Spleen (tissue), 11 donors: Measurements from ENCODE around the gene PUSL1. TPM values are rescaled to one million over a fixed set of nuclear protein-coding genes. Genes with fewer than 3 reads are reported as not detected.

ENCODE experiments used
- DNase-seq: peaks from one replicate; pipeline ENCODE4 v3.0.0-alpha.2; 2020
- H3K27ac ChIP-seq, 8 donors: fragments of 200-600 bp; sonication (generic) in 7 of 8; 1 replicate in 4 of 8; 2 replicates in 4 of 8; pipeline versions ENCODE4 v1.5.0 to v1.8.0; 2016 to 2021; ENCODE audit warnings: inconsistent platforms in 4 of 8, mild to moderate bottlenecking in 4 of 8, moderate library complexity in 1 of 8
- H3K27me3 ChIP-seq, 7 donors: fragments of 200-600 bp; sonication (generic) in 6 of 7; replicated peaks in 1 of 7; 1 replicate in 4 of 7; 2 replicates in 3 of 7; pipeline versions ENCODE4 v1.5.0 to v1.8.0; 2016 to 2021; ENCODE audit warnings: inconsistent platforms in 3 of 7, mild to moderate bottlenecking in 1 of 7
- H3K36me3 ChIP-seq, 6 donors: fragments of 200-600 bp; sonication (generic) in 5 of 6; 1 replicate in 4 of 6; 2 replicates in 2 of 6; pipeline versions ENCODE4 v1.5.0 to v1.8.0; 2016 to 2021; ENCODE audit warnings: inconsistent platforms in 2 of 6
- H3K4me1 ChIP-seq, 6 donors: fragments of 200-600 bp; sonication (generic) in 5 of 6; 1 replicate in 3 of 6; 2 replicates in 3 of 6; pipeline versions ENCODE4 v1.5.0 to v1.8.0; 2016 to 2021; ENCODE audit warnings: inconsistent platforms in 3 of 6
- H3K4me3 ChIP-seq, 8 donors: fragments of 200-600 bp; sonication (generic) in 7 of 8; 1 replicate in 4 of 8; 2 replicates in 4 of 8; pipeline versions ENCODE4 v1.5.0 to v1.8.0; 2016 to 2021; ENCODE audit warnings: inconsistent platforms in 4 of 8, mild to moderate bottlenecking in 4 of 8, moderate library complexity in 2 of 8
- H3K9me3 ChIP-seq, 8 donors: fragments of 200-600 bp; sonication (generic) in 7 of 8; 1 replicate in 4 of 8; 2 replicates in 4 of 8; pipeline versions ENCODE4 v1.5.0 to v1.8.0; 2016 to 2021; ENCODE audit warnings: inconsistent platforms in 4 of 8
- CTCF ChIP-seq, 11 experiments: fragments of 200-600 bp in 7 of 11; fragments of 450-650 bp in 4 of 11; sonication (generic) in 4 of 11; IDR thresholded peaks in 8 of 11; conservative IDR thresholded peaks in 3 of 11; 1 replicate in 7 of 11; 2 replicates in 4 of 11; pipeline versions ENCODE4 v1.4.0 to v1.8.0; 2016 to 2021; ENCODE audit warnings: antibody characterized with exemption in 11 of 11, inconsistent platforms in 4 of 11, mild to moderate bottlenecking in 1 of 11
- POLR2A ChIP-seq, 3 donors: fragments of 450-650 bp; IDR thresholded peaks; one replicate each; pipeline ENCODE4 v1.5.1; 2017; ENCODE audit warnings: antibody characterized with exemption in 3 of 3, mild to moderate bottlenecking in 1 of 3
- POLR2AphosphoS5 ChIP-seq, 3 donors: sonication (generic); formaldehyde crosslinking; IDR thresholded peaks; one replicate each; pipeline ENCODE4 v1.5.1; 2017; ENCODE audit warnings: antibody characterized with exemption in 3 of 3
- WGBS, 5 donors: extraction: QIAGEN DNeasy Blood & Tissue Kit in 3 of 5; methylation state at CpG; one replicate each; pipeline versions ENCODE4 v1.1.5 to v1.1.7; 2013 to 2018; 5-methylcytosine and 5-hydroxymethylcytosine counted together
- intact Hi-C: fragments of 100-400 bp; cut with DNase I; formaldehyde crosslinking; loops from one replicate; pipeline ENCODE4 v1.15.0; 2023; ENCODE audit warnings: low total_unique reads
- polyA plus RNA-seq, 3 donors: library from polyadenylated mRNA; stranded (reverse); fragments of 200-250 nt; gene quantifications; one replicate each; pipeline ENCODE4 v1.2.1, GENCODE V29; 2013
- total RNA-seq, 7 donors: library from RNA; depleted of rRNA in 3 of 7; stranded (reverse); fragments of >200 nt in 3 of 7; fragmentation: NEBNext Ultra II Directional in 4 of 7; extraction: Animal tissue kit (Norgen Biotek cat#: 25700) in 4 of 7; gene quantifications; one replicate each; pipeline versions ENCODE4 v1.1.0 to v1.2.1, GENCODE V29; 2016 to 2021
- donor health status: healthy with polysubstance abuse.
- donor health status: DM: no; HTN: no; CAD: no; lungs with moderate emphysema.
- donor health status: DM: no; HTN: no; CAD: no.
- donor health status: Bipolar disorder and iron deficiency.
- donor health status: healthy.
- donor health status: DM: no; HTN: no; CAD: no.
- donor health status: DM: yes; HTN: yes; CAD: no.

PUSL1 gene
- total and polyA plus RNA-seq, 10 donors, result 9.8 to 22.9 (median 12.8) TPM

- no peak overlapping the region for H3K4me3 ChIP-seq
- H3K27me3 ChIP-seq, result peaks cover 0 to 27% (median 0%) of the 10 kb centered on the region in 7 donors
- 24 to 71% (median 57%) methylated on average over 5 to 15 of the region's 15 CpGs for WGBS, 5 donors
- TF ChIP-seq POLR2A (IDR thresholded peaks at IDR 0.05) (no peak), CTCF (IDR thresholded peaks at IDR 0.05 in 8 of 11, conservative IDR thresholded peaks at IDR 0.05 in 3 of 11) (peak; percentile 47 to 81 (median 70)), POLR2AphosphoS5 (IDR thresholded peaks at IDR 0.05) (no peak)
- intact Hi-C loops, result no loop called here
- peaks cover 0 to 33% (median 14%) of the 10 kb centered on the region in 6 donors for H3K4me1 ChIP-seq
- peak; percentile 91 for DNase-seq
- peaks cover 0 to 27% (median 2%) of the 10 kb centered on the region in 6 donors for H3K36me3 ChIP-seq
- H3K27ac ChIP-seq, result no peak overlapping the region
- no peaks in the 10 kb centered on the region for H3K9me3 ChIP-seq
These were observed 18.1 kb upstream of the PUSL1 start for GRCh38 chr1:1290238-1290731.

- no peaks in the 10 kb centered on the region for H3K9me3 ChIP-seq
- peaks cover 0 to 30% (median 13%) of the 10 kb centered on the region in 6 donors for H3K4me1 ChIP-seq
- intact Hi-C loops, result no loop called here
- no peak overlapping the region for H3K27ac ChIP-seq
- H3K36me3 ChIP-seq, result peaks cover 0 to 35% (median 4%) of the 10 kb centered on the region in 6 donors
- H3K27me3 ChIP-seq, result peaks cover 0 to 19% (median 0%) of the 10 kb centered on the region in 7 donors
- no peak for DNase-seq
- no peak overlapping the region for H3K4me3 ChIP-seq
- no peak for TF ChIP-seq CTCF (IDR thresholded peaks at IDR 0.05 in 8 of 11, conservative IDR thresholded peaks at IDR 0.05 in 3 of 11)
- peak in 1 of 3 donors; percentile 7 for TF ChIP-seq POLR2AphosphoS5 (IDR thresholded peaks at IDR 0.05)
- 60 to 95% (median 73%) methylated on average over 1 to 28 of the region's 28 CpGs for WGBS, 5 donors
These were observed 17.3 kb upstream of the PUSL1 start for GRCh38 chr1:1291023-1291528.

GRCh38 chr1:1291548-1292441 is 16.6 kb upstream of the PUSL1 start:
- Histone ChIP-seq H3K4me1 (peaks cover 0 to 22% (median 10%) of the 10 kb centered on the region in 6 donors), H3K36me3 (peaks cover 0 to 42% (median 4%) of the 10 kb centered on the region in 6 donors), H3K27me3 (peaks cover 0 to 12% (median 0%) of the 10 kb centered on the region in 7 donors), H3K27ac (no peak overlapping the region), H3K9me3 (no peaks in the 10 kb centered on the region), H3K4me3 (no peak overlapping the region)
- intact Hi-C loops, result loop anchor here (2.0 kb wide), 1 partner anchor 169 kb away; no protein-coding TSS in a partner anchor
- TF ChIP-seq POLR2A (IDR thresholded peaks at IDR 0.05) (no peak), CTCF (IDR thresholded peaks at IDR 0.05 in 8 of 11, conservative IDR thresholded peaks at IDR 0.05 in 3 of 11) (peak; percentile 63 to 85 (median 78)), POLR2AphosphoS5 (IDR thresholded peaks at IDR 0.05) (peak; percentile 37 to 58 (median 39))
- 39 to 72% (median 52%) methylated on average over 34 to 45 of the region's 45 CpGs for WGBS, 5 donors
- DNase-seq, result peak; percentile 92

- Histone ChIP-seq H3K27ac (no peak overlapping the region), H3K4me3 (no peak overlapping the region), H3K27me3 (peaks cover 0 to 6% (median 0%) of the 10 kb centered on the region in 7 donors), H3K9me3 (no peaks in the 10 kb centered on the region), H3K4me1 (peaks cover 0 to 21% (median 10%) of the 10 kb centered on the region in 6 donors), H3K36me3 (peaks cover 0 to 45% (median 4%) of the 10 kb centered on the region in 6 donors)
- intact Hi-C loops, result loop anchor here (2.0 kb wide), 1 partner anchor 170 kb away; no protein-coding TSS in a partner anchor
- DNase-seq, result peak; percentile 66
- no peak for TF ChIP-seq POLR2AphosphoS5 (IDR thresholded peaks at IDR 0.05)
- no peak for TF ChIP-seq POLR2A (IDR thresholded peaks at IDR 0.05)
- TF ChIP-seq CTCF (IDR thresholded peaks at IDR 0.05 in 8 of 11, conservative IDR thresholded peaks at IDR 0.05 in 3 of 11), result no peak
- 83 to 93% (median 91%) methylated on average over 8 to 9 of the region's 9 CpGs for WGBS, 5 donors
These were observed 16.0 kb upstream of the PUSL1 start for GRCh38 chr1:1292442-1292779.
